HCT116 (cell line): ENCODE data around the gene TRAF3.

Source experiments
- CEBPB ChIP-seq: IDR thresholded peaks from 2 replicates; pipeline ENCODE4 v1.6.1; 2012; ENCODE audit warnings: low read depth
- EGR1 ChIP-seq: IDR thresholded peaks from 2 replicates; pipeline ENCODE4 v1.6.1; 2012; ENCODE audit warnings: low read depth
- EZH2 ChIP-seq: fragments of 200-600 bp; sonication (generic); IDR thresholded peaks from 2 replicates; pipeline ENCODE4 v1.6.1; 2017; ENCODE audit warnings: antibody characterized with exemption, mixed run types
- FOSL1 ChIP-seq: IDR thresholded peaks from 2 replicates; pipeline ENCODE4 v1.6.1; 2012; ENCODE audit warnings: low read depth
- JUND ChIP-seq: IDR thresholded peaks from 2 replicates; pipeline ENCODE4 v1.6.1; 2012
- POLR2A ChIP-seq: IDR thresholded peaks from 2 replicates; pipeline ENCODE4 v1.7.0; 2011; ENCODE audit warnings: borderline replicate concordance; ENCODE audit not compliant: insufficient read depth, insufficient read length; ENCODE audit errors: extremely low read depth
- POLR2AphosphoS5 ChIP-seq: IDR thresholded peaks from 2 replicates; pipeline ENCODE4 v1.6.1; 2011; ENCODE audit warnings: mild to moderate bottlenecking, low read depth, low read length, moderate library complexity
- SRF ChIP-seq: IDR thresholded peaks from 2 replicates; pipeline ENCODE4 v1.6.1; 2012; ENCODE audit warnings: low read depth
- TCF7L2 ChIP-seq: IDR thresholded peaks from 2 replicates; pipeline ENCODE4 v1.7.0; 2011; ENCODE audit warnings: borderline replicate concordance, inconsistent platforms; ENCODE audit not compliant: insufficient read depth, insufficient read length; ENCODE audit errors: extremely low read depth
- YY1 ChIP-seq: IDR thresholded peaks from 2 replicates; pipeline ENCODE4 v1.6.1; 2011; ENCODE audit warnings: low read length, low read depth, moderate library complexity, mild to moderate bottlenecking; ENCODE audit not compliant: insufficient replicate concordance; ENCODE audit errors: extremely low read depth
- TF ChIP-seq, protein P1 (sequence below): IDR thresholded peaks from 2 replicates; pipeline ENCODE4 v1.6.1; 2012; ENCODE audit warnings: low read depth
- TF ChIP-seq, protein P2 (sequence below), 3 experiments: fragments of 200-600 bp in 1 of 3; sonication (generic) in 1 of 3; IDR thresholded peaks in 2 of 3; conservative IDR thresholded peaks in 1 of 3; 2 replicates each; pipeline ENCODE4 v1.5.1; 2012 to 2017; ENCODE audit warnings: low read depth in 2 of 3, low read length in 2 of 3, antibody characterized with exemption in 1 of 3, borderline replicate concordance in 1 of 3, control low read depth in 1 of 3, mild to moderate bottlenecking in 1 of 3, mixed read lengths in 1 of 3, mixed run types in 1 of 3, moderate library complexity in 1 of 3; ENCODE audit not compliant: insufficient read depth in 1 of 3

DNA sequence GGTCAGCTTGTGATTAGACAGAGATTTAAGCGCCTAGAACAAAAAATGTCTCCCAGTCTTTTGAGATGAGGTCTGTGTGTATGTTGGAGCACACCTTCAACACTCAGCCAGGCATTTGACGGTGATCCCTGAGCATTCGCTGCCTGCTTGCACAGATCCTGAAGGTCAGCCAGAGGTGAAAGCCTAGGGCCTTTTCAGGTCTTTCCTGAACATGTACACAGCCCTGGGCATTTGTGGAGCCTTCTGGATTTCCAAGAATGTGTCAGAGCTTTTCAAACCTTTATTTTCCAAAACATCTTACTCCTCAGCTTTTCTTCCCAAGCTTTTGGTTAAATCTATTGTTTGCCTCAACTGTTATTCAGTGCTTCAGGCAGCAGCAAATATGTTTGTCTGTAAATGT, 86.1 kb downstream of the TRAF3 start:
- TF ChIP-seq POLR2AphosphoS5 (no peak), POLR2A (no peak), EZH2 (no peak), FOSL1 (no peak), JUND (no peak), SRF (no peak), YY1 (no peak), CEBPB (no peak), EGR1 (no peak), TCF7L2 (no peak)
- TF ChIP-seq, protein P1, sequence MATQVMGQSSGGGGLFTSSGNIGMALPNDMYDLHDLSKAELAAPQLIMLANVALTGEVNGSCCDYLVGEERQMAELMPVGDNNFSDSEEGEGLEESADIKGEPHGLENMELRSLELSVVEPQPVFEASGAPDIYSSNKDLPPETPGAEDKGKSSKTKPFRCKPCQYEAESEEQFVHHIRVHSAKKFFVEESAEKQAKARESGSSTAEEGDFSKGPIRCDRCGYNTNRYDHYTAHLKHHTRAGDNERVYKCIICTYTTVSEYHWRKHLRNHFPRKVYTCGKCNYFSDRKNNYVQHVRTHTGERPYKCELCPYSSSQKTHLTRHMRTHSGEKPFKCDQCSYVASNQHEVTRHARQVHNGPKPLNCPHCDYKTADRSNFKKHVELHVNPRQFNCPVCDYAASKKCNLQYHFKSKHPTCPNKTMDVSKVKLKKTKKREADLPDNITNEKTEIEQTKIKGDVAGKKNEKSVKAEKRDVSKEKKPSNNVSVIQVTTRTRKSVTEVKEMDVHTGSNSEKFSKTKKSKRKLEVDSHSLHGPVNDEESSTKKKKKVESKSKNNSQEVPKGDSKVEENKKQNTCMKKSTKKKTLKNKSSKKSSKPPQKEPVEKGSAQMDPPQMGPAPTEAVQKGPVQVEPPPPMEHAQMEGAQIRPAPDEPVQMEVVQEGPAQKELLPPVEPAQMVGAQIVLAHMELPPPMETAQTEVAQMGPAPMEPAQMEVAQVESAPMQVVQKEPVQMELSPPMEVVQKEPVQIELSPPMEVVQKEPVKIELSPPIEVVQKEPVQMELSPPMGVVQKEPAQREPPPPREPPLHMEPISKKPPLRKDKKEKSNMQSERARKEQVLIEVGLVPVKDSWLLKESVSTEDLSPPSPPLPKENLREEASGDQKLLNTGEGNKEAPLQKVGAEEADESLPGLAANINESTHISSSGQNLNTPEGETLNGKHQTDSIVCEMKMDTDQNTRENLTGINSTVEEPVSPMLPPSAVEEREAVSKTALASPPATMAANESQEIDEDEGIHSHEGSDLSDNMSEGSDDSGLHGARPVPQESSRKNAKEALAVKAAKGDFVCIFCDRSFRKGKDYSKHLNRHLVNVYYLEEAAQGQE: no peak
- TF ChIP-seq, protein P2, sequence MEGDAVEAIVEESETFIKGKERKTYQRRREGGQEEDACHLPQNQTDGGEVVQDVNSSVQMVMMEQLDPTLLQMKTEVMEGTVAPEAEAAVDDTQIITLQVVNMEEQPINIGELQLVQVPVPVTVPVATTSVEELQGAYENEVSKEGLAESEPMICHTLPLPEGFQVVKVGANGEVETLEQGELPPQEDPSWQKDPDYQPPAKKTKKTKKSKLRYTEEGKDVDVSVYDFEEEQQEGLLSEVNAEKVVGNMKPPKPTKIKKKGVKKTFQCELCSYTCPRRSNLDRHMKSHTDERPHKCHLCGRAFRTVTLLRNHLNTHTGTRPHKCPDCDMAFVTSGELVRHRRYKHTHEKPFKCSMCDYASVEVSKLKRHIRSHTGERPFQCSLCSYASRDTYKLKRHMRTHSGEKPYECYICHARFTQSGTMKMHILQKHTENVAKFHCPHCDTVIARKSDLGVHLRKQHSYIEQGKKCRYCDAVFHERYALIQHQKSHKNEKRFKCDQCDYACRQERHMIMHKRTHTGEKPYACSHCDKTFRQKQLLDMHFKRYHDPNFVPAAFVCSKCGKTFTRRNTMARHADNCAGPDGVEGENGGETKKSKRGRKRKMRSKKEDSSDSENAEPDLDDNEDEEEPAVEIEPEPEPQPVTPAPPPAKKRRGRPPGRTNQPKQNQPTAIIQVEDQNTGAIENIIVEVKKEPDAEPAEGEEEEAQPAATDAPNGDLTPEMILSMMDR (IDR thresholded peaks at IDR 0.05 in 2 of 3, conservative IDR thresholded peaks at IDR 0.05 in 1 of 3; ENCODE audit: borderline replicate concordance in 1 of 3, insufficient read depth in 1 of 3, low read depth in 2 of 3, low read length in 2 of 3): no peak
